Hematopoietic multipotent progenitor cell treated with erythropoietin and hydrocortisone succinate and interleukin-3 and kit ligand, for 15 days (in vitro differentiated cells): Measurements from ENCODE around the gene PBRM1.
"Not testable (repeated sequence)": the region's sequence is repeated elsewhere in the genome, so short reads cannot be mapped to it uniquely, and the experiment has no call there.

Source experiments
- DNase-seq: peaks from one replicate; pipeline ENCODE4 v3.0.0-alpha.2; 2015; ENCODE audit warnings: low spot score

PBRM1 gene

DNA sequence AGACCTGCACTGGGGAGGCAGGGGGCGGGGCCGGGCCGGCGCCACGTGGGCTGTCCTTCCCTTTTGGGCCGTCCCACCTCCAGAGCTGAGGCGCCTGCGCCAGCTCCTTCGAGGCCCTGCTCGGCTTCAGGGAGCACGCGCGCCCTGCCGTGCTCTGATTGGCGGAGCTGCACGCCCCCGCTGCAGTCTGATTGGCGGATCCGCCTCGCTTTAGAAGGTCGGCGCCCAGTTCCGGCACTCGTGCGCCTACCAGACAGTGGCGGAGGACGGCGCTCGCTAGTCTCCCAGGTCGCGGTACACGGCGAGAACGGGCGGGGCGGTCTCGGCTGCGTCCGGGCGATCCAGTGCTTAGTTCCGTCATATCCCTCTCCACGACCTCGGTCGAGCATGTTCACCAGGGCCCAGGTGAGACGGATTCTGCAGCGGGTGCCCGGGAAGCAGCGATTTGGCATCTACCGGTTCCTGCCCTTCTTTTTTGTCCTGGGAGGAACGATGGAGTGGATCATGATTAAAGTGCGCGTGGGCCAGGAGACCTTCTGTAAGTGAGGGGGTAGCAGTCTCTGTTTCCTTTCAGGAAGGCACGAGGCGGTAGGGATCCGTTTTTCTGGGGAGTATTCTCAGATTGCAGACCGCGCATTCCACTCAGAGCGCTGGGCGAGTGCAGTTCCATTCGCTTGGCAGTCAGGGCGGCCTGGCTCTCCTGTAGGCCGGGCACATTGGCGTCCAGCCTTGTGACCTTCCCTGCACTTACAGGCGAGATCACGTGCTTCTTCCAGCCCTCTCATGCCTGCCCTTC lies 149.1 kb downstream of the PBRM1 start, which contains the start of gene UQCC5:
Gene UQCC5 (plus strand): TSS at position 237 of the 796 bp plus-strand sequence. CDS start 151 bp downstream, at position 388.
- DNase-seq: peak; percentile 97

DNA sequence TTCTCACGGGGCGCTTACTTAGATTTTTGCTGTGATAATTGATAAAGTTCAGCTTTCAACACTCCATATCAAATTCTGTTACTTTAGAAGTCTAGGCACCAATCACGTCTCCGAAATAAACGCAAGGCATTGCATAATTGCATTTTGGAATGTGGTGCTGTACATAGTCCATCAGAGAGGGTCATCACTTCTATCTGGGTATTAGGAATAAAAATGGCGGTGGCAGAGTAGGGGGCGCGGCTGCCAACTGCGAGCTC lies 149.7 kb downstream of the PBRM1 start:
- no peak for DNase-seq

DNA sequence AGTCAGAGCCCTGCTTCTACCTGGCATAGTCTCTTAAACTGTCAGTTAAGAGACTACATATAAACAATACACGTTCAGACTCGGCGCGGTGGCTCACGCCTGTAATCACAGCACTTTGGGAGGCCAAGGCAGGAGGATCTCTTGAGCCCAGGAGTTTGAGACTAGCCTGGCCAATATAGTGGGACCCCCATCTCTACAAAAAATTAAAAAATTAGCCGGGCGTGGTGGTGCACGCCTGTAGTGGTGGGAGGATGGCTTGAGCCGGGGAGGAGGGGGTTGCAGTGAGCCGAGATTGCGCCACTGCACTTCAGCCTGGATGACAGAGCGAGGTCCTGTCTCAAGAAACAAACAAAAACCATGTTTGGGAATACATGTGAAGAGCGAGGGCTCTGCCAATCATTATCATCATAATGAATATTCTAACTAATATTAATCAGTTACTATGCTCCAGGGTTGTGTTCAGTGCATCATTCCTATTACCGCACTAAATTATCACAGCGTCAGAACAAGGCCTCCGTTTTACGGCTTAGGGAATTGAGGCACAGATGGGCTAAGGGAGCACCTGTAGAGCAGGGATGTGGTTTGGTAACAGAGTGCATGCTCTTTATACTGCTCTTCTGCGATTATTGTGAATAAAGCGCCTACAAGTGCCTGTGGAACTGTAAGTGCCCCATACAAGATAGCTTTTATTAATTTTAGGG lies 150.2 kb downstream of the PBRM1 start:
- DNase-seq: no peak

DNA sequence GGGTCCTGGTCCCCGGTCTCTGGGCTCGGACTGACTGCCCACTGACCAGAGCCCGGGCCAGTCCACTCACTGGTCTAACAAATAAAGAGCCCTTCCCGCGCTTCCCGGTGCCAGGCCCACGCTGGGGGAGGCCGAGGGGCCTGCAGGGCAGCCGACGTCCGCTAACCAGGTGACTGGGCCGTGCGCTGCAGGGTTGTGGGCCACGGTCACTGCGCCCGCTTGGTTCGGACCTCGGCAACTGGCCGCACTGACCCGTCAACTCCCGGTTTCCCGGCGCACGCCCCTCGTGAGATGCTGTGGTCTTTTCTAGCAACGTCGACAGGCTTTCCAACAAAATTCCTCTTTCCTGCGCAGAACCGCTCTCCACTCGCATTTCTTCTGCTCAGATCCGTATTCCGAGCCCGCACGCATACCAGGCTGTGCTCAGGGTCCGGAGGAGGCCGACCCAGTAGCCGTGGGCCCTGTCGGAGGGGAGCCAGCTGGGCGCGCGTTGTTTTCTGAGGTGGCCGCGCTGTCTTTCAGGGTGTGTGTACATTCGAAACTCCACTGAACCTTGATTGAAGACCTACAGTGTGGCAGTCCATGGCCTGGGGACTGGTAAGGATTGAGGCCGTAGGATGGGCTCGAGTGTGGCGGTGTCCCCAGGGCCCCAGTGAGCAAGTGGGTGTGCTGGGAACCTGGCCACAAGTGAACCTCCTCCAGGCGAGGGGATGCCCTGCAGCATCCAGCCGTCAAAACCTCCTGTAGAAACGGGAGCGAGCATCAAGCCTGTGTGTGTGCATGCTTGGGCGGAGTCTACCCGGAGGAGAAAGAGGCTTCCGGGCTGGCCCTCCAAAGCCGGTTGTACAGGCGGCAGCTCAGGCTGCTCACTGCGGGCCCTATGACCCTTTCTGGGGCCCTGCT lies 151.2 kb downstream of the PBRM1 start:
- no peak for DNase-seq

DNA sequence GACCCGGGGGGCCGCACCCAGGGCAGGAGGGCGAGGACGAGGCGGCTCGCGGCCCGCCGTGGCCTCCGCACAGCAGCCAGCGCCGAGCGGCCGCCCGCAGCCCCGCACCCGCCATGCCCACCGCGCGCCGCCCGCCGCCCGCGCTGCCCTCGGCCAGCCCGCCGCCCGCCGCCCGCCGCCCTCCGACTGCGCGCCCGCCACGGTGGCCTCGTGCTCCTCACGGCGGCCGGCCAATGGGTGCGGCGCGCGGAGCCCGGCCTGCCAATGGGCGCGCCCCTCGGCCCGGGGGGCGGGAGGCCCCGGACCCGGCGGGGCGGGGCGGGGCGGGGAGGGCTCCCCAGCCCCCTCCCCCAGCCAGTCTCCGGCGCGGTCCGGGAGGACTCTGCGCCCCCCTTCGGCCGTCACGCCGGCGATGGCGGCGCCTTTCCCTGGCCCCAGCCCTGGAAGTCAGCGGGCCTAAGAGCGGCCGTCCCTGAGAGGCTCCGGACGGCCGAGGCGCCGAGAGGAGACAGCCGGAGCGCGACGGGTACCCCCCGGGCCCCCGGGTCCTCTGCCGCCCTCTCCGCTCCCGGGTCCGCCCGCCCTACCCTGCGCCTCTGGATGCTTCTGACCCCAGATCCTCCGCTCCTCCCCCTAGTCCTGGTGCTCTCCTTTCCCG lies 152.0 kb downstream of the PBRM1 start, which contains the start of gene NT5DC2:
Gene NT5DC2 (minus strand): TSS at position 235 of the 658 bp plus-strand sequence. CDS start 120 bp downstream, at position 115.
- DNase-seq: peak; percentile 60

DNA sequence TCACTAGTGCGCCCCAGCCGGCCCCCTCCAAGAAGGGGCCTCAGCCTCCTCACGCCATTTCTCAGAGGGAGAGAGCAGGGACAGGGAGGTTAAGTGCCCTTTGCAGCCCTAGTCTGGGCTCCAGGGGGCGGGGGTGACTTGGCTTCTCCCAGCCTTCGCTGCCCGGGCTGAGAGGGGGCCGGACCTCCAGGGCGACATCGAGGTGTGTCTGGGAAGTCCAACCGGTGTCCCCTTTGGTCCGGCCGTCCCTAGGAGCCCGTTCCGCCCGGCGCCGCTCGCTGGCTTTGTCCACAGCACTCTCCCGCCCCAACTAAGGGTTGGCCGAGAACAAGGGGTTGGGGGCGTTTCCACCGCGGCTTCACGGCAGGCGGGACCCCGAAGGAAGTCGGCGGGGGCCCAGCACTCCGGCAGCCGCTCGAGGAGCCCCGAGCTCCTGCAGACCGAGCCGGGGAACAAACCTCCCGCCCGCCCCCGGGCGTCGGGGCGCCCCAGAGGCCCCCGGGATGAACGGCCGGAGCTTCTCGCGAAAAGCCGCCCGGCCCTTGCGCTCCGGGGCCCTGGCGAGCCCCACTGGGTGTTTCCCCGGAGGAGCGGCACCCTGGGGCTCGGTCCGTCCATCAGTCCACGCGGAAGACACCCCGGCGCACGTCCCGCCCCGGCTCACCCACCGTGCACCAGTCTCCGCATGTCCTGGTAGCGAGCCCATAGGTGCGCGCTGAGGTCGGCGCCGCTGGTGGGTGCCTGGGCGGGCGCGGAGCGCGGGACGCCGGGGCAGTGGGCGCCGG lies 152.7 kb downstream of the PBRM1 start:
- no peak for DNase-seq

DNA sequence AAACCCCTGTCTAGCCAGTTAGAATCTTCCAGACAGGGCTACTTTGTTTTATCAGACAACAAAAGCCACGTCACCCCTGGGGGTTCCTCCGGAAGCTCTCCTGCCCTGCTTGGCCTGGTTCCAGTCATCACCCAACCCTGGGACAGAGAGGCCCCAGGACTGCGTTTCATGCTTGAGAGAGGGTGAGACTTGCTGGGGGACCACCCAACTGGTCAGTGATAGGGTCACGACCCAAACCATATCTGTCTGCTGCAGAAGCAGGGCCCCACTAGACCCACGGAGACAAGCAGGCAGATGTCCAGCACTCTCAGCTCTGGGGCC lies 153.2 kb downstream of the PBRM1 start:
- DNase-seq: peak; percentile 31

DNA sequence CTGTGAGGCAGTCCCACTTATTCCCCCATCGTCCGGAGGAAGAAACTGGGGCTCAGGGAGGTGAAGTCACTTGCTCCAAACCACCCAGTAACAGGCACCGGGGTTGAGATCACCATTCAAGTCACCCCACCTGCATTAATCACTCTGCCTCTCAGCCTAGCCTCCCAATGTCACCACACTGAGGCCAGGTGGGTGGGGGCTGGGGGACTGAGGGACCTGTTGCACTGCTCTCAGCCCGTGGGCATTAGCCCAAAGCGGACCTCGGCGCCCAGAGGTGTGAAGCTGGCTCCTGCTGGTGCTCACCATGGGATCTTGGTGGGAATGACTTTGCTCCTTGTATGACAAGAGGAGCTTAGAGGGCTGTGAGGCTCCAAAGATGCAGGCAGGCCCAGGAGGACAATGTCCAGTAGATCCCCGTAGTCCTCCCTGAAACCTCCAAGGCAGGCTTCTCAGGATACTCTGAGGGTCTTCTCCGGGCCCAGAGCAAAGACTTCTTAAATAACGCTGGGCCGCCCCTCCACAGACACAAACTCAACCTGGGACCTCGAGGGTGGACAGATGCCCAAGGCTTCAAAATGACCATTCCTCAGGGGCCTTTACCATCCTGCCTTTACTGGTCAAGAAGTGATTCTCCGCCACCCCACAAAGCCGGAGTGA lies 153.7 kb downstream of the PBRM1 start:
- no peak for DNase-seq

DNA sequence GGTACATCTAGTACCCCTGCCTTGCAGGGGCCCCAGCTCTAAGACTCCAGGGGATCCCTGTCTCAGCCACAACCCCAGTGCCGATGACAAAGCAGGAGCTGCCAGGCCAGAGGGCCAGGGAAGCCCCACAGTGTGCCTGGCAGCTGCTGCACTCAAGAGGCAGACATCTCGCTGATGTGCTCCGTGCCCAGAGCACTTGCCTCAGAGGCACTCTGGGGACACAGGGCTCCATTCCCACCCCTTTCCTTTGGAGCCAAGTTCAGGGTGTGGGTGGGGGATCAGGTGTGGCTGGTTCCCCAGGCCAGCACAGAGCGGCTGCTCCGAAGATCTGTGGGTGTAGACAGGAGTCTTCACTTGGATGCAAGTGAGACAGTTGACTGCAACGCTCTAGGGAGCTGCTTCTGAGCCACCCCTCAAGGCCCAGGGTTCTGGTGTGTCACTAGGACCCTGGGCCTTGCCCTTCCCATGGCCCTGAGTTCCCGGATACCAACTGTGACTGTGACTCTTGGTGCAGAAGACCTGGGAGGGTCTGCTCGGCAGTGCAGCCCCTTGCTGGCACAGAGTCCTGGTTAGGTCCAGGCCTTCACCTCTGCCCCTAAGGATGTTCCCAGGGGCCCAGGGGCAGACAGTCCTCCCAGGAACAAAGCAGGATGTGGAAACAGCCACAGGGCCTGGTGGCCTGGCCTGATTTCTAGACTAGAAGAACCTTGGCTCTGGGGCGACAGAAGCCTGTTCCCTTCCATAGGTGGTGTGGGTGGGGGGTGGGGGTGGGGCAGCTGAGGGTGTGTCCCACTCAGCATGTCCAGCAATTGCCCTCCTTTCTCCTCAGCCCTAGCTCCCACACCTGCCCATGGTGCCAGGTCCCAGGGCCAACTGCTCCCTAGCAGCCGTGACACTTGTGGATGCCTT lies 154.5 kb downstream of the PBRM1 start:
- no peak for DNase-seq

DNA sequence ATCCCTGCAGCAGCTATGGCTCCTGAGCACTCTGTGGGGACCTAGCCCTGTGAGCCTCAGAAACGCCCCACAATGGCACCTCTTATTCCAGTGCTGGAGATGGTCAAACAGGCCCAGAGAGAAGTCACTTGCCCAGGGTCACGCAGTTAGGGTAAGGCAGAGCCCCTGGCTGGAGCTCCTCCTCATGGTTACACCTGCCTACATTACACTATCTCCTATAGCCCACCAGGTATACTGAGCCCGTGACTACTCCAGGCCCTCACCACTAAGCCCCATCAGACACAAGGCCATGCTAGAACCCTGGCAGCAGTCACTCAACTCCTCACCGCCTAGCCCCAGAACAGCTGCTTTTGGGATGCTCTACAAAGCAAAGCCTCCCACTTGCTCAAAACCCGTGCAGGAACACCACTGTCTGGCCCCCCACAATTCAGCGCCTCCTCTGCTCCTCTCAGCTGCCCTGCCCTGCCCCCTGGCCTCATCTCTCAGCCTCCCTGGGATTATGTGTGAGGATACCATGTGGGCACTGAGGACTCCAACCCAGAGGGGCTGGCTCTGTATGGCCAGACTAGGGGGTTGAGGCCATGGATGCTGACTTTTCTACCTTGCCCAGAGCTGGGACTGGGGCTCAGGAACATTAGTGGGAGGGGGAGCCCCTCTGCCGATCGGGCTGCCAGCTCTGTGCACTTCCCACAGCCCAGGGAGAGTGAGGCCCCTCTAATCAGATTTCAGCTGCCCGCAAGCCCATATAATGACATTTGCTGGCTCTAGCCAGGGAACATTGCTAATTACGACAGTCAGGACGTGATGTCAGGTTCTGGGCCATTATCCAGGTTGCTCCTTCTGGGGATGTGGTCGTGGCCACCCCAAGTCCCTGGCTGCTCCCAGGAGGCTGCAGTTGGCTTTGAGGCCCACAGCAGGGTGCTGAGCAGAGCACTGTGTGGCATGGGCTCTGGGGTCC lies 156.1 kb downstream of the PBRM1 start:
- DNase-seq: no peak

DNA sequence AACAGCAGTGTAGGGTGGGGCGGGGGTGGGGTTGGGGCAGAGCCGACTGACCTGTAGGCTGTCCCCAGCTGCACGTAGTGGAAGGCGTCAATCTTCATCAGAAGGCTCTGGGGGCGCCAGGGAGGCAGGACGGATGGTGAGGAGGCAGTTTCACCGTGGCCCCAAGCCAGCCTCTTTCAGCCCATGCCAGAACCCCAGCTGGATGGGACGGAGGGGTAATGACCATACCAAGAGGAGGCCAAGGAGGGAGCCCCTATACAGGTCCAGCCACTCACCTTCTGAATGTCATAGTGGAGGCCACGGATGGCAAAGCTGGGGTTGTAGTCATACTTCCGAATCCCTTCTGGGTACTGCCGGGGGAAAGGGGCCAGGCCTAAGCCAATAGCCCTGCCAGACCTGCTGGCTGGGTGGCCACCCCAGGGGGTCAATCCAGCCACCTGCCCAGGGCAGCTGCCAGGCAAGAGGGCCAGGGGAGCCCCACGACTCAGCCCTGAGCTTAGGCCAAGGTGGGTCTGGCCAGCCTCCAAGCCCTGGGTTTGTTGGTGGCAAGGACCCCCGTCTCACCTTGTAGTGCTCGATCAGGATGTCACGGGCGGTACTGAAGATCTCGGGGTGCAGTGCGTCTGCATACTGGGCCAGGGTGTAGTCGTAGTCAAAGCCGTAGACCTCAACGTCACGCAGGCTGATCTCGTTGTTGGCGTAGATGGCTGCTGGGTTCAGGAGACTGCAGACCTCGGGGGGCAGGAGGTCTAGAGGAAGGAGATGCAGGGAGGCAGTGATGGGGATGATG lies 156.9 kb downstream of the PBRM1 start:
- no peak for DNase-seq

DNA sequence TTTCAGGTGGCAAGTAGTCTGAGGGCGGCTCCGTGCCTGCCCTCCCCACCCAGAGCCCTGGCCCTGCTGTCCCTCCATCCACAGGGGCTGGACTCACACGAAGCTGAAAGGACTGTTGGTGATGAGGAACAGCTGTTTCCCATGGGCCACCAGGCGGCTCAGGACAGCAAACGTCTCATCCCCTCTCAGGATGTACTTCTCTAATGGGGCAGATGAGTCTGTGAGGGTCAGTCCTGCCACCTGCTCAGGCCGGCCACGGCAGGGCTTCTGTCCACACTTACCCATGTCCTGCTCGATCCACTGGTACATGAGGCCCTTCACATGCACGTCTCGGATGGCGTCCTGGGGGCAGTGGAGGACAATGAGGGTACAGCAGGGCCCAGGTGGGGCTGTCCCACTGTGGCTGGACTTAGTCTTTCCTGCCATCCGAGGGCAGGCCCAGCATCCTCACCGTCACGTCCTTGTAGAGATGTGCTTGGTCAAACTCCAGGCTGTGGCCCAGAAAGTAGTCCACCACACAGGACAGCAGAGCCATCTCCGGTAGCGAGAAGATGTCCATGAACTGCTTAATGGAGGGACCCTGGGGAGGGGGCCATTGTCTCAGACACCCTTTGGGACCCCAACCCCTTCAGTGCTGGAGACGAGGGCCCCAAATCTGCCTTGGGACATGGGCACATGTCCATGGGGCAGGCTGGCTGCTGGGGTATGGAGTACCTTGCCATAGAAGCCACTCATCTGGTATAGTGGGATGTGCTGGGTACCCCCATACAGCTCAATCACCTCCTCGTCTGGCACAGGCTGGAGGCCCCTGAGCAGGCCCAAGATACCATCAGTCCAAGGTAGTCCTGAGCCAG lies 157.8 kb downstream of the PBRM1 start:
- no peak for DNase-seq

DNA sequence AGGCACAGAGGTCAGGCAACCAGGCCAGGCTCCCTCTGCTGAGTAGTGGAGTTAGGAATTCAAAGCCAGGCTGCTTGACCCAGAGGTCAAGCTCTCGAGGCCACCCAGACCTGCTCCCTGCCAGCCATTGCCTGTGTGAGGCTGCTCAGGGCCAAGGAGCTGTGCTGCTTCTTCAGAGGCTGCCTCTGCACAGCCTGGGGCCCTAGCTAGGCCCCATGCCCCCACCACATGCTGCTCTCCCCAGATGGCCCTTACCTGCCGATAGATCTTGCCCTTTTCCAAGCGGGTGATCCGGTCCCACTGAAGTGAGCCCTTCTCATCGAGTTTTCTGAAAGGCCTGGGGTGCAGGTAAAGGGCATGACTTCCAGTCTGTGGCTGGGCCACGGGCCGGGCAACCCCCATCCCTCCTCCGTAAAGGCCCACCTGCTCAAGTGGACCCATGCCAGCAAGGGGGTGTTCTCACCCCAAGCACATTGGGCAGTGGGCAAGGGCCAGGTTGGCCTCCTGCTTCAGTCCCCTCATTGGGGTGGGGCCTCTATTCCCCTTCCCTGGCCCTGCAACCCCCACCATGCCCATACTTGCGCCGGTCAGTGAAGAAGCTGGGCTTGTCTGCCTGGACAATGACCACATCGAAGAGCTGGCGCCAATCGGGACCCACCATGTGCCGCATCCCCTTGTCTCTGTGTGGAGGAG lies 158.5 kb downstream of the PBRM1 start:
- no peak for DNase-seq

DNA sequence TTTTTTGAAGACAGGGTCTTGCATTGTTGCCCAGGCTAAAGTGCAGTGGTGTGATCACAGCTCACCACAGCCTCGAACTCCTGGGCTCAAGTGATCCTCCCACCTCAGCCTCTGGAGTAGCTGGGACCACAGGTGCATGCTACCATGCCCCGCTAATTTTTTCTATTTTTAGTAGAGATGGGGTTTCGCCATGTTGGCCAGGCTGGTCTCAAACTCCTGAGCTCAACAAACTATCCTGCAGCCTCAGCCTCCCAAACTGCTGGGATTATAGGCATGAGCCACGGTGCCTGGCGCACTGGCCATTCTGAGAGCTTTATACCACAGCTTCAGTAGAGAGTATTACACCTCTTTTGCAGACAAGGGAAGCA lies 159.1 kb downstream of the PBRM1 start:
- DNase-seq: not testable (repeated sequence)

DNA sequence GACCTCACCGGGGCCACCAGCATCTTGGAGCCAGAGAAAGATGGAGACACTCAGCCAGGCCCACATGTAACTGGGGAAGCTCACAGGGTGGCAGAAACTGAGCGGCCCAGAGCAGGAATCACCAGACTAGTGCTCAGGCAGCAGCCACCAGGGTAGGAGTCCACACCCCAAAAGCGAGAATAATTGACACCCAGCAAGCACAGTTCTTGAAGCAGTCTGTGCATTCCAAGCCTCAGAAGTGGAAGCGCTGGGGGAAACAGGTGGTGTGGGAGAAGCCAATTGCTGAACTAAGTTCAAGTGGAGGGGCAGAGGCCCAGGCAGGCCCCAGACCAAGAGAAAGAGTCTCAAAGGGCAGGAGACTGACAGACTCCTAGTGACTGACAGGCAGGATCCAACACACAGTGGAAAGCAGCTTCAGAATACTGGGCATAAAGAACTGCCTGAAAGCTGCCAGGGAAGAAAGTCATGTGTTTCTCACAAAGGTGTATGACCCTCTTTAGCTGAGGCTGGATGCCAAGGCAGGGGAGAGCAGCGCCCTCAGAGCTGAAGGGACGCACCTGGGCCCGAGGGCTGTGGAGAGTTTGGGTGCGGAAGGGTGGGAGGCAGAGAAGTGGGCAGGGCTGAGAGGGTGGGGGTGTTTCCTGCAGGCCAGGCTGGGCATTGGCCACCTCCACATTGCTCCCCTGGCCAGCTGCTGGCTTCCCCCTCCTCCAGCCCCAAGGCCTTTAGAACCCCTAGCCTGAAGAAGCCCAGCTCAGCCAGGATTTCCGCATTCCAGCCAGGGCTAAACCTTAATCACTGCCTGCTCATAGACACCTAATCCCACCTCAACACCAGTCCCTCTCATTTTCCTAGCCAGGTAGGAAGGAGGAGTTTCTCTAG lies 159.8 kb downstream of the PBRM1 start:
- no peak for DNase-seq
